Activated B cell treated with CpG ODN at 0.5 μM for 24 hours (primary cell): Measurements from ENCODE around the gene TECPR2. TPM values are rescaled to one million over a fixed set of nuclear protein-coding genes. Genes with fewer than 3 reads are reported as not detected.

Experiments
- ATAC-seq: fragments of 200-7000 bp; cut with Tn5 transposase; one replicate; pipeline ENCODE4 v1.10.0; 2021; ENCODE audit warnings: low read depth, mild to moderate bottlenecking, moderate library complexity
- CTCF ChIA-PET: fragments of 350-600 bp; sonication (Branson Sonifier 250); formaldehyde crosslinking; loops from one replicate; lab custom pipeline; 2021; ENCODE audit warnings: antibody characterized with exemption; lab: Charles Lee
- POLR2A ChIA-PET: fragments of 350-600 bp; sonication (Branson Sonifier 250); formaldehyde crosslinking; loops from one replicate; lab custom pipeline; 2021; ENCODE audit warnings: antibody characterized with exemption; lab: Charles Lee
- DNase-seq: peaks from one replicate; pipeline ENCODE4 v3.0.0; 2022
- H3K27ac Mint-ChIP-seq: one replicate; pipeline ENCODE4 v1.8.0; 2020; ENCODE audit warnings: mixed read lengths
- H3K27me3 Mint-ChIP-seq: one replicate; pipeline ENCODE4 v1.8.0; 2021; ENCODE audit warnings: mixed read lengths
- H3K36me3 Mint-ChIP-seq: one replicate; pipeline ENCODE4 v1.8.0; 2021; ENCODE audit warnings: low read depth, mixed read lengths
- H3K4me1 Mint-ChIP-seq: one replicate; pipeline ENCODE4 v1.8.0; 2021; ENCODE audit warnings: mixed read lengths
- H3K4me3 Mint-ChIP-seq: one replicate; pipeline ENCODE4 v1.8.0; 2020; ENCODE audit warnings: mild to moderate bottlenecking, mixed read lengths
- H3K9me3 Mint-ChIP-seq: one replicate; pipeline ENCODE4 v1.8.0; 2020; ENCODE audit warnings: mixed read lengths
- CTCF ChIP-seq: fragments of 200-600 bp; IDR thresholded peaks from one replicate; pipeline ENCODE4 v1.8.0; 2022; ENCODE audit warnings: antibody characterized with exemption, mild to moderate bottlenecking
- intact Hi-C: fragments of 100-400 bp; cut with micrococcal nuclease; formaldehyde crosslinking; loops from one replicate; pipeline ENCODE4 v1.15.1; 2024
- total RNA-seq: library from RNA; stranded (reverse); gene quantifications from 2 replicates; pipeline ENCODE4 v1.2.3, GENCODE V29; 2022

Gene TECPR2
- total RNA-seq, 1 donor from 2014 or later, result 9.9 TPM

- DNase-seq (no peak), ATAC-seq (no peak)
- CTCF ChIA-PET, result no interaction called here
- Mint-ChIP-seq H3K9me3 (no peaks in the 10 kb centered on the region), H3K27me3 (no peaks in the 10 kb centered on the region), H3K36me3 (peaks cover 77% of the 10 kb centered on the region), H3K27ac (no peak overlapping the region), H3K4me1 (no peaks in the 10 kb centered on the region), H3K4me3 (no peak overlapping the region)
- intact Hi-C loops, result no loop called here
- TF ChIP-seq CTCF, result no peak
- POLR2A ChIA-PET, result no interaction called here
Observed at GRCh38 chr14:102344084-102344483, 18.7 kb upstream of the TECPR2 start.

GRCh38 chr14:102344485-102344884 lies 18.3 kb upstream of the TECPR2 start:
- H3K4me1 Mint-ChIP-seq, result no peaks in the 10 kb centered on the region
- H3K4me3 Mint-ChIP-seq, result no peak overlapping the region
- no peaks in the 10 kb centered on the region for H3K27me3 Mint-ChIP-seq
- ChIA-PET POLR2A (no interaction called here), CTCF (no interaction called here)
- TF ChIP-seq CTCF, result no peak
- H3K36me3 Mint-ChIP-seq, result peaks cover 79% of the 10 kb centered on the region
- H3K27ac Mint-ChIP-seq, result no peak overlapping the region
- DNase-seq, result no peak
- intact Hi-C loops, result no loop called here
- ATAC-seq, result no peak
- H3K9me3 Mint-ChIP-seq, result no peaks in the 10 kb centered on the region

GRCh38 chr14:102345232-102345631 lies 17.5 kb upstream of the TECPR2 start:
- Mint-ChIP-seq H3K27me3 (no peaks in the 10 kb centered on the region), H3K4me1 (no peaks in the 10 kb centered on the region), H3K9me3 (no peaks in the 10 kb centered on the region), H3K4me3 (no peak overlapping the region), H3K36me3 (peaks cover 83% of the 10 kb centered on the region), H3K27ac (no peak overlapping the region)
- POLR2A ChIA-PET, result no interaction called here
- TF ChIP-seq CTCF, result no peak
- CTCF ChIA-PET, result no interaction called here
- ATAC-seq (no peak), DNase-seq (no peak)
- intact Hi-C loops, result no loop called here

- Mint-ChIP-seq H3K4me3 (no peak overlapping the region), H3K9me3 (no peaks in the 10 kb centered on the region), H3K4me1 (no peaks in the 10 kb centered on the region), H3K27me3 (no peaks in the 10 kb centered on the region), H3K27ac (no peak overlapping the region), H3K36me3 (peaks cover 81% of the 10 kb centered on the region)
- DNase-seq (no peak), ATAC-seq (no peak)
- intact Hi-C loops, result no loop called here
- no peak for TF ChIP-seq CTCF
- POLR2A ChIA-PET, result no interaction called here
- CTCF ChIA-PET, result interaction anchor here (1.2 kb wide), 1 partner anchor 128 kb away, joined by 3 read pairs; no protein-coding TSS in a partner anchor
Observed at GRCh38 chr14:102346645-102347044, 16.1 kb upstream of the TECPR2 start.

GRCh38 chr14:102348376-102348775 lies 14.4 kb upstream of the TECPR2 start:
- H3K4me3 Mint-ChIP-seq, result no peak overlapping the region
- H3K27ac Mint-ChIP-seq, result no peak overlapping the region
- POLR2A ChIA-PET, result no interaction called here
- no peak for TF ChIP-seq CTCF
- peaks cover 79% of the 10 kb centered on the region for H3K36me3 Mint-ChIP-seq
- ATAC-seq (no peak), DNase-seq (no peak)
- intact Hi-C loops, result no loop called here
- no peaks in the 10 kb centered on the region for H3K27me3 Mint-ChIP-seq
- no peaks in the 10 kb centered on the region for H3K4me1 Mint-ChIP-seq
- CTCF ChIA-PET, result no interaction called here
- no peaks in the 10 kb centered on the region for H3K9me3 Mint-ChIP-seq
